Measurements from ENCODE around the gene CARNS1. TPM values are rescaled to one million over a fixed set of nuclear protein-coding genes. Genes with fewer than 3 reads are reported as not detected.

CARNS1 gene
- total and polyA plus RNA-seq, 9 of the 15 experiments (the other 6 are each of a cell fraction or from before 2014, with no cell fraction given): 0.01 to 0.18 (median 0.06) TPM; not detected in 3

GRCh38 chr11:67464411-67465188 lies 49.1 kb downstream of the CARNS1 start (continued):
- TF ChIP-seq ADNP (tag; IDR thresholded peaks at IDR 0.05) (no peak), SNRNP70 (optimal IDR thresholded peaks at IDR 0.05; ENCODE audit: low read depth, low read length) (no peak), RBFOX2 (IDR thresholded peaks at IDR 0.05; ENCODE audit: low read depth, low read length) (peak; percentile 90), ZBTB1 (CRISPR knock-in tag; IDR thresholded peaks at IDR 0.05; ENCODE audit: borderline replicate concordance, low read depth) (no peak), ZNF197 (CRISPR knock-in tag; IDR thresholded peaks at IDR 0.05; ENCODE audit: low read depth) (no peak), HDAC1 (IDR thresholded peaks at IDR 0.05) (peak in 1 of 2 experiments; percentile 36; a peak in 1 of 4 replicates), ZNF444 (CRISPR knock-in tag; IDR thresholded peaks at IDR 0.05) (no peak), ETV5 (CRISPR knock-in tag; IDR thresholded peaks at IDR 0.05; ENCODE audit: low read depth) (no peak), JUN (IDR thresholded peaks at IDR 0.05; ENCODE audit: borderline replicate concordance, low read depth, low read length) (no peak), JUN (CRISPR knock-in tag; IDR thresholded peaks at IDR 0.05; ENCODE audit: borderline replicate concordance) (no peak), HMG20A (CRISPR knock-in tag; conservative IDR thresholded peaks at IDR 0.05) (no peak), ZNF780A (CRISPR knock-in tag; IDR thresholded peaks at IDR 0.05) (peak; percentile 70; the same call in 1 of the 2 replicates), ZNF785 (CRISPR knock-in tag; IDR thresholded peaks at IDR 0.05) (no peak), TRIM25 (IDR thresholded peaks at IDR 0.05; ENCODE audit: borderline replicate concordance) (no peak; the same call in 1 of the 2 replicates), CEBPB (tag; IDR thresholded peaks at IDR 0.05) (no peak), RREB1 (CRISPR knock-in tag; IDR thresholded peaks at IDR 0.05) (no peak), ZNF384 (IDR thresholded peaks at IDR 0.05; ENCODE audit: low read depth, low read length) (no peak), MITF (IDR thresholded peaks at IDR 0.05) (peak; percentile 44; the same call in 1 of the 2 replicates), IFI16 (CRISPR knock-in tag; IDR thresholded peaks at IDR 0.05) (no peak), FOXJ2 (tag; IDR thresholded peaks at IDR 0.05) (no peak)

All from K562 (cell line).